Measurements from ENCODE around the gene TMA7B.

TMA7B gene

GRCh38 chr22:39958949-39959639, 1.1 kb upstream of the TMA7B start:
- no peak overlapping the region for H3K4me2 ChIP-seq (ENCODE audit: low read length, poor library complexity, severe bottlenecking)
- H2AFZ ChIP-seq (ENCODE audit: low read depth, low read length) = no peak overlapping the region
- WGBS = 80% methylated on average over 11 of the region's 11 CpGs
- no peak for DNase-seq
- peaks cover 0 to 26% of the 10 kb centered on the region in 2 experiments for H3K27me3 ChIP-seq (ENCODE audit: control insufficient read depth in 1 of 2, insufficient read depth in 1 of 2, low read length in 2 of 2)
- H4K91ac ChIP-seq (ENCODE audit: low read length) = peak overlapping the region; percentile 59
- H2BK12ac ChIP-seq (ENCODE audit: low read length in 2 of 2) = peak overlapping the region; percentile 29 to 40
- H3K4me1 ChIP-seq (ENCODE audit: control insufficient read depth, insufficient read depth, low read depth, low read length) = peaks cover 26% of the 10 kb centered on the region
- peak overlapping the region in 1 of 2 experiments; percentile 57 for H3K4ac ChIP-seq (ENCODE audit: low read depth in 1 of 2, low read length in 2 of 2)
- H3K23ac ChIP-seq (ENCODE audit: low read length in 2 of 2) = no peak overlapping the region
- peak overlapping the region; percentile 31 for H3K27ac ChIP-seq (ENCODE audit: low read length, poor library complexity, severe bottlenecking)
- no peak overlapping the region for H3K14ac ChIP-seq (ENCODE audit: low read length in 2 of 2)
- H3K18ac ChIP-seq (ENCODE audit: low read depth in 1 of 2, low read length in 2 of 2) = peak overlapping the region; percentile 46 to 67
- no peaks in the 10 kb centered on the region for H3K9me3 ChIP-seq (ENCODE audit: control insufficient read depth, low read length)
- H2BK120ac ChIP-seq (ENCODE audit: low read depth, low read length) = no peak overlapping the region
- H2BK15ac ChIP-seq (ENCODE audit: low read depth, poor library complexity, severe bottlenecking) = no peak overlapping the region
- peak overlapping the region; percentile 19 for H2BK5ac ChIP-seq (ENCODE audit: low read depth, low read length, poor library complexity, severe bottlenecking)
- H3K36me3 ChIP-seq (ENCODE audit: control insufficient read depth in 1 of 2, insufficient read depth in 2 of 2, low read depth in 1 of 2, low read length in 2 of 2) = no peaks in the 10 kb centered on the region
- no peak overlapping the region for H2AK5ac ChIP-seq (ENCODE audit: low read length, severe bottlenecking)
- no peak overlapping the region for H4K8ac ChIP-seq (ENCODE audit: low read length)
- no peaks in the 10 kb centered on the region for H3K79me1 ChIP-seq (replicated peaks; ENCODE audit: low read length, poor library complexity, severe bottlenecking)
- H3K4me3 ChIP-seq (ENCODE audit: insufficient read depth in 1 of 2, low read depth in 1 of 2, low read length in 2 of 2) = no peak overlapping the region
- H3K9ac ChIP-seq (ENCODE audit: low read length) = no peak overlapping the region

DNA sequence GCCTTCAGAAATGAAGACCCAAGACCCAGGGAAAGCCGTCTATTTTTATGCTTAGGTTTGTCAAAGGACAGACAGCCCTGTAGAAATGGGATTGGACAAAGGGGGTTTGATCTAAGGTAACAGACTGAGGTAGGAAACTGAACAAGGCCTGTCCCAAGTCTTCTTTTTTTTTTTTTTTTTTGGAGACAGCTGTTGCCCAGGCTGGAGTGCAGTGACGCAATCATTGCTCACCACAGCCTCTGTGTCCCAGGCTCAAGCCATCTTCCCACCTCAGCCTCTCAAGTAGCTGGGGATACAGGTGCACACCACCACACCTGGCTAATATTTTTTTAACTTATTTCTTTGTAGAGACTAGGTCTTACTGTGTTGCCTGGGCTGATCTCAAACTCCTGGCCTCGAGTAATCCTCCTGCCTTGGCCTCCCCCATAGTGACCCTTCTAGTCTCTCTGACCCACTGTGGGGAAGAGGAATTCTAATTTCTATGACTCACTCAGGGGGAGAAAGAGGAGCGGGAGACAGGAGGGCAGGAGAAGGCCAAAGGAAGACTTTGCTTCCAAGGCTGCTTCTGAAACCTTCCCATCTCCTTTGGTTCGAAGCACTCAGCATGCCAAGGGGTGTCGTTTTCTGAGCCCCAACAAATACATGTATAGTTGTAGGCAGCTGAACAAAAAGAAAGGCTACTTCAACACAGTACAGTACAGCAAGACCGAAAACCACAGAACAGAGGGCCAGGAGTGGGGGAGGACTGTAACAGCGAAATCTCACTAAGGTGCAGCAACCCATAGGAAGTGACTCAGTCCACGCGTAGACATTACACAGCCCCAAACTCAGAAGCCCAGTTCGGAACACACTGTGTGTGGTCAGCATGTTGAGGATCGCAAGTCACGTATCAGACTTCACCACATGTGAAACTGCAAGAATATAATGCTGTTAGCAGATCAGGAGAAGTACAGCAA, 872 bp downstream of the TMA7B start:
- Histone ChIP-seq H3K4ac (ENCODE audit: low read depth in 1 of 2, low read length in 2 of 2) (no peak overlapping the region), H2BK120ac (ENCODE audit: low read depth, low read length) (no peak overlapping the region), H4K91ac (ENCODE audit: low read length) (peak overlapping the region; percentile 67), H3K9ac (ENCODE audit: low read length) (peak overlapping the region; percentile 21), H3K9me3 (ENCODE audit: control insufficient read depth, low read length) (no peaks in the 10 kb centered on the region), H3K4me3 (ENCODE audit: insufficient read depth in 1 of 2, low read depth in 1 of 2, low read length in 2 of 2) (no peak overlapping the region), H3K23ac (ENCODE audit: low read length in 2 of 2) (no peak overlapping the region), H3K4me1 (ENCODE audit: control insufficient read depth, insufficient read depth, low read depth, low read length) (peaks cover 23% of the 10 kb centered on the region), H3K4me2 (ENCODE audit: low read length, poor library complexity, severe bottlenecking) (peak overlapping the region; percentile 10), H3K27me3 (ENCODE audit: control insufficient read depth in 1 of 2, insufficient read depth in 1 of 2, low read length in 2 of 2) (peaks cover 0 to 42% of the 10 kb centered on the region in 2 experiments), H2BK15ac (ENCODE audit: low read depth, poor library complexity, severe bottlenecking) (no peak overlapping the region), H2AFZ (ENCODE audit: low read depth, low read length) (no peak overlapping the region), H2BK12ac (ENCODE audit: low read length in 2 of 2) (peak overlapping the region in 1 of 2 experiments; percentile 62), H2AK5ac (ENCODE audit: low read length, severe bottlenecking) (peak overlapping the region; percentile 74), H3K14ac (ENCODE audit: low read length in 2 of 2) (no peak overlapping the region), H3K36me3 (ENCODE audit: control insufficient read depth in 1 of 2, insufficient read depth in 2 of 2, low read depth in 1 of 2, low read length in 2 of 2) (no peaks in the 10 kb centered on the region), H4K8ac (ENCODE audit: low read length) (peak overlapping the region; percentile 58), H3K79me1 (replicated peaks; ENCODE audit: low read length, poor library complexity, severe bottlenecking) (no peaks in the 10 kb centered on the region), H3K18ac (ENCODE audit: low read depth in 1 of 2, low read length in 2 of 2) (peak overlapping the region; percentile 31 to 60), H3K27ac (ENCODE audit: low read length, poor library complexity, severe bottlenecking) (peak overlapping the region; percentile 90), H2BK5ac (ENCODE audit: low read depth, low read length, poor library complexity, severe bottlenecking) (peak overlapping the region; percentile 48)
- 29% methylated on average over 7 of the region's 13 CpGs for WGBS
- peak; percentile 98 for DNase-seq

DNA sequence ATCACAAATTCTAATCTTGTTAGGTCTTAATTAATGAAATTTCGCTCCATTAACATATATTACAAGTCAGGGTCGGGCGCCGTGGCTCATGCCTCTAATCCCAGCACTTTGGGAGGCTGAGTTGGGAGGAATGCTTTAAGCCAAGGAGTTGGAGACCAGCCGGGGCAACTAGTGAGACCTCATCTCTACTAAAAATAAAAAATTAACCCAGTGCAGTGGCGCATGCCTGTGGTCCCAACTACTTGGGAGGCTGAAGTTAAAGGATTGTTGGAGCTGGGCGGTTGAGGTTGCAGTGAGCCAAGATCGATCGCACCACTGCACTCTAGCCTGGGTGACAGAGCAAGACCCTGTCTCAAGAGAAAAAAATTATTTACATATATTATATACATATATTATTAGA, 1.9 kb downstream of the TMA7B start:
- H2BK5ac ChIP-seq (ENCODE audit: low read depth, low read length, poor library complexity, severe bottlenecking) = no peak overlapping the region
- H2BK120ac ChIP-seq (ENCODE audit: low read depth, low read length) = no peak overlapping the region
- H4K91ac ChIP-seq (ENCODE audit: low read length) = no peak overlapping the region
- peak; percentile 9 for DNase-seq
- no peak overlapping the region for H2AK5ac ChIP-seq (ENCODE audit: low read length, severe bottlenecking)
- H3K4me2 ChIP-seq (ENCODE audit: low read length, poor library complexity, severe bottlenecking) = no peak overlapping the region
- H3K23ac ChIP-seq (ENCODE audit: low read length in 2 of 2) = no peak overlapping the region
- no peak overlapping the region for H3K18ac ChIP-seq (ENCODE audit: low read depth in 1 of 2, low read length in 2 of 2)
- H3K4ac ChIP-seq (ENCODE audit: low read depth in 1 of 2, low read length in 2 of 2) = no peak overlapping the region
- no peak overlapping the region for H4K8ac ChIP-seq (ENCODE audit: low read length)
- H3K36me3 ChIP-seq (ENCODE audit: control insufficient read depth in 1 of 2, insufficient read depth in 2 of 2, low read depth in 1 of 2, low read length in 2 of 2) = no peaks in the 10 kb centered on the region
- no peak overlapping the region for H3K9ac ChIP-seq (ENCODE audit: low read length)
- no peak overlapping the region for H2BK12ac ChIP-seq (ENCODE audit: low read length in 2 of 2)
- H2AFZ ChIP-seq (ENCODE audit: low read depth, low read length) = no peak overlapping the region
- peak overlapping the region; percentile 90 for H3K27ac ChIP-seq (ENCODE audit: low read length, poor library complexity, severe bottlenecking)
- H2BK15ac ChIP-seq (ENCODE audit: low read depth, poor library complexity, severe bottlenecking) = peak overlapping the region; percentile 35
- 85% methylated on average over 6 of the region's 9 CpGs for WGBS
- no peaks in the 10 kb centered on the region for H3K79me1 ChIP-seq (replicated peaks; ENCODE audit: low read length, poor library complexity, severe bottlenecking)
- H3K9me3 ChIP-seq (ENCODE audit: control insufficient read depth, low read length) = no peaks in the 10 kb centered on the region
- peaks cover 23% of the 10 kb centered on the region for H3K4me1 ChIP-seq (ENCODE audit: control insufficient read depth, insufficient read depth, low read depth, low read length)
- H3K27me3 ChIP-seq (ENCODE audit: control insufficient read depth in 1 of 2, insufficient read depth in 1 of 2, low read length in 2 of 2) = peaks cover 0 to 48% of the 10 kb centered on the region in 2 experiments
- H3K14ac ChIP-seq (ENCODE audit: low read length in 2 of 2) = no peak overlapping the region
- H3K4me3 ChIP-seq (ENCODE audit: insufficient read depth in 1 of 2, low read depth in 1 of 2, low read length in 2 of 2) = no peak overlapping the region

DNA sequence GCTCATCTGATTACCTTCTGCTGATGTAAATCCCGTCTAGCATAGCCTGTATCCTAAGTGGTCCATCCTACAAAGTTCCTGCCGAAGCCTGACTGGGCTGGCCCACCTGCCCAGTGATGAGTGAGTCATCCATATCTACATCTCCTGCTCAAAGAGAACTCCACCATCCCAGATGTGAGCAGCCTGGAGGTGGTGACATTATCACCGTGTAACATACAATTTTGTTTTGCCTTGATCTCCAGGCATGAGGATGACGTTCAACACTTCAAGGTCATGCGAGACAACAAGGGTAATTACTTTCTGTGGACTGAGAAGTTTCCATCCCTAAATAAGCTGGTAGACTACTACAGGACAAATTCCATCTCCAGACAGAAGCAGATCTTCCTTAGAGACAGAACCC, 5.6 kb downstream of the TMA7B start:
- H2BK5ac ChIP-seq (ENCODE audit: low read depth, low read length, poor library complexity, severe bottlenecking) = no peak overlapping the region
- H3K36me3 ChIP-seq (ENCODE audit: control insufficient read depth in 1 of 2, insufficient read depth in 2 of 2, low read depth in 1 of 2, low read length in 2 of 2) = no peaks in the 10 kb centered on the region
- H2BK15ac ChIP-seq (ENCODE audit: low read depth, poor library complexity, severe bottlenecking) = no peak overlapping the region
- H3K4me3 ChIP-seq (ENCODE audit: insufficient read depth in 1 of 2, low read depth in 1 of 2, low read length in 2 of 2) = no peak overlapping the region
- no peak for DNase-seq
- no peak overlapping the region for H3K14ac ChIP-seq (ENCODE audit: low read length in 2 of 2)
- H2BK12ac ChIP-seq (ENCODE audit: low read length in 2 of 2) = no peak overlapping the region
- no peak overlapping the region for H4K91ac ChIP-seq (ENCODE audit: low read length)
- H3K27ac ChIP-seq (ENCODE audit: low read length, poor library complexity, severe bottlenecking) = no peak overlapping the region
- H2AK5ac ChIP-seq (ENCODE audit: low read length, severe bottlenecking) = no peak overlapping the region
- no peak overlapping the region for H4K8ac ChIP-seq (ENCODE audit: low read length)
- H3K4ac ChIP-seq (ENCODE audit: low read depth in 1 of 2, low read length in 2 of 2) = no peak overlapping the region
- WGBS = 93% methylated on average over 5 of the region's 5 CpGs
- H3K79me1 ChIP-seq (replicated peaks; ENCODE audit: low read length, poor library complexity, severe bottlenecking) = no peaks in the 10 kb centered on the region
- no peak overlapping the region for H2BK120ac ChIP-seq (ENCODE audit: low read depth, low read length)
- H3K4me2 ChIP-seq (ENCODE audit: low read length, poor library complexity, severe bottlenecking) = no peak overlapping the region
- H3K9ac ChIP-seq (ENCODE audit: low read length) = no peak overlapping the region
- H3K18ac ChIP-seq (ENCODE audit: low read depth in 1 of 2, low read length in 2 of 2) = no peak overlapping the region
- no peaks in the 10 kb centered on the region for H3K9me3 ChIP-seq (ENCODE audit: control insufficient read depth, low read length)
- no peak overlapping the region for H3K23ac ChIP-seq (ENCODE audit: low read length in 2 of 2)
- H3K27me3 ChIP-seq (ENCODE audit: control insufficient read depth in 1 of 2, insufficient read depth in 1 of 2, low read length in 2 of 2) = peaks cover 0 to 40% of the 10 kb centered on the region in 2 experiments
- H2AFZ ChIP-seq (ENCODE audit: low read depth, low read length) = no peak overlapping the region
- H3K4me1 ChIP-seq (ENCODE audit: control insufficient read depth, insufficient read depth, low read depth, low read length) = peaks cover 14% of the 10 kb centered on the region
